COLO829 (cell line): ENCODE data around the gene MFAP3.
"Not testable (repeated sequence)": the region's sequence is repeated elsewhere in the genome, so short reads cannot be mapped to it uniquely, and the experiment has no call there.

Experiments
- DNase-seq: peaks from one replicate; pipeline ENCODE4 v3.0.0; 2012; ENCODE audit warnings: low spot score

MFAP3 gene

GRCh38 chr5:154038707-154039457 is at the start of gene MFAP3, which contains the start of gene FAM114A2:
Gene MFAP3, plus strand, starts transcription at chr5:154038967. Its CDS starts 10,756 bp downstream, at chr5:154049723.
Gene FAM114A2, minus strand, starts transcription at chr5:154038910. Its CDS starts 3,957 bp downstream, at chr5:154034953.
- peak; percentile 77 for DNase-seq

GRCh38 chr5:153991168-153991567 is 47.6 kb upstream of the MFAP3 start:
- DNase-seq = no peak

GRCh38 chr5:153998010-153998409 is 40.8 kb upstream of the MFAP3 start:
- DNase-seq = no peak

- no peak for DNase-seq
Measured at GRCh38 chr5:153998768-153999167, 40.0 kb upstream of the MFAP3 start.

- no peak for DNase-seq
Measured at GRCh38 chr5:153999995-154000394, 38.8 kb upstream of the MFAP3 start.

GRCh38 chr5:154000703-154001102 is 38.1 kb upstream of the MFAP3 start:
- no peak for DNase-seq

GRCh38 chr5:154002093-154002492 is 36.7 kb upstream of the MFAP3 start:
- no peak for DNase-seq

GRCh38 chr5:154002511-154003020 is 36.2 kb upstream of the MFAP3 start:
- no peak for DNase-seq

GRCh38 chr5:154005648-154006047 is 33.1 kb upstream of the MFAP3 start:
- no peak for DNase-seq

GRCh38 chr5:154010660-154011059 is 28.1 kb upstream of the MFAP3 start:
- DNase-seq = no peak

- DNase-seq = no peak
Measured at GRCh38 chr5:154015071-154015693, 23.6 kb upstream of the MFAP3 start.

GRCh38 chr5:154018919-154019318 is 19.8 kb upstream of the MFAP3 start:
- not testable (repeated sequence) for DNase-seq

GRCh38 chr5:154025951-154026350 is 12.8 kb upstream of the MFAP3 start:
- no peak for DNase-seq

GRCh38 chr5:154031937-154032489 is 6.8 kb upstream of the MFAP3 start:
- DNase-seq = no peak

GRCh38 chr5:154034944-154035343 is 3.8 kb upstream of the MFAP3 start:
- no peak for DNase-seq

- DNase-seq = peak; percentile 5
Measured at GRCh38 chr5:154038261-154038706, 483 bp upstream of the MFAP3 start.

GRCh38 chr5:154039458-154039829 is 677 bp downstream of the MFAP3 start:
- DNase-seq = no peak

- no peak for DNase-seq
Measured at GRCh38 chr5:154042766-154043165, 4.0 kb downstream of the MFAP3 start.

GRCh38 chr5:154044099-154044498 is 5.3 kb downstream of the MFAP3 start:
- DNase-seq = no peak

- DNase-seq = no peak
Measured at GRCh38 chr5:154044581-154044980, 5.8 kb downstream of the MFAP3 start.

GRCh38 chr5:154046486-154046885 is 7.7 kb downstream of the MFAP3 start:
- DNase-seq = no peak

- no peak for DNase-seq
Measured at GRCh38 chr5:154047324-154047723, 8.6 kb downstream of the MFAP3 start.

GRCh38 chr5:154049636-154050035 is 10.9 kb downstream of the MFAP3 start:
- DNase-seq = no peak
